IMR-90 (cell line): ENCODE measurements around the gene AVP. TPM values are rescaled to one million over a fixed set of nuclear protein-coding genes. Genes with fewer than 3 reads are reported as not detected.

ENCODE experiments used
- ATAC-seq: fragments of 200-7000 bp; cut with Tn5 transposase; 2 replicates; pipeline ENCODE4 v1.9.1; 2020; ENCODE audit warnings: low read depth, mild to moderate bottlenecking, moderate library complexity
- BruUV-seq: library from RNA; stranded (reverse); fragments of 400-500 nt; replicated peaks from 2 replicates; lab custom pipeline; 2021; lab: Mats Ljungman, UMichigan
- CTCF ChIA-PET: fragments of 300-600 bp; formaldehyde crosslinking; extraction: SDS; loops from one replicate; lab custom pipeline; 2021; ENCODE audit warnings: antibody characterized with exemption; lab: Yijun Ruan, JAX
- POLR2A ChIA-PET: fragments of 300-600 bp; sonication (Branson Sonifier 250); formaldehyde crosslinking; loops from one replicate; lab custom pipeline; 2022; ENCODE audit warnings: antibody characterized with exemption; ENCODE audit not compliant: unreplicated experiment; lab: Charles Lee
- DNase-seq: peaks from one replicate; pipeline ENCODE4 v3.0.0; 2013
- H2AFZ ChIP-seq: replicated peaks from 2 replicates; pipeline ENCODE3; 2013; ENCODE audit warnings: low read length, mild to moderate bottlenecking; ENCODE audit not compliant: poor library complexity
- H2AK5ac ChIP-seq: 2 replicates; pipeline ENCODE4 v1.6.1; 2013; ENCODE audit warnings: low read depth, low read length, inconsistent platforms
- H2AK9ac ChIP-seq: replicated peaks from 2 replicates; pipeline ENCODE3; 2013; ENCODE audit warnings: mild to moderate bottlenecking, low read depth, low read length, moderate library complexity; ENCODE audit not compliant: poor library complexity
- H2BK120ac ChIP-seq: 2 replicates; pipeline ENCODE4 v1.6.1; 2013; ENCODE audit warnings: low read depth, low read length, inconsistent platforms
- H2BK15ac ChIP-seq: 3 replicates; pipeline ENCODE4 v1.6.1; 2013; ENCODE audit warnings: low read depth, low read length, inconsistent platforms
- H2BK20ac ChIP-seq: 2 replicates; pipeline ENCODE4 v1.6.1; 2013; ENCODE audit warnings: low read depth, mild to moderate bottlenecking, inconsistent platforms, low read length, moderate library complexity
- H2BK5ac ChIP-seq: 2 replicates; pipeline ENCODE4 v1.6.1; 2013; ENCODE audit warnings: mild to moderate bottlenecking, low read depth, low read length, inconsistent platforms; ENCODE audit not compliant: poor library complexity, severe bottlenecking
- H3K14ac ChIP-seq: replicated peaks from 2 replicates; pipeline ENCODE4 v1.6.1; 2013; ENCODE audit warnings: low read depth, low read length, inconsistent platforms
- H3K18ac ChIP-seq: 2 replicates; pipeline ENCODE4 v1.6.1; 2013; ENCODE audit warnings: low read depth, low read length, control low read depth
- H3K23ac ChIP-seq: 2 replicates; pipeline ENCODE4 v1.6.1; 2013; ENCODE audit warnings: low read depth, low read length, inconsistent platforms
- H3K27ac ChIP-seq: 2 replicates; pipeline ENCODE4 v1.5.1; 2013; ENCODE audit warnings: mild to moderate bottlenecking, control low read depth, low read length; ENCODE audit not compliant: insufficient read depth
- H3K27me3 ChIP-seq: 2 replicates; pipeline ENCODE4 v1.6.1; 2013; ENCODE audit warnings: low read length; ENCODE audit not compliant: control insufficient read depth, insufficient read depth
- H3K36me3 ChIP-seq: 2 replicates; pipeline ENCODE4 v1.6.1; 2013; ENCODE audit warnings: low read length, mixed read lengths; ENCODE audit not compliant: control insufficient read depth, insufficient read depth
- H3K4ac ChIP-seq: 2 replicates; pipeline ENCODE4 v1.6.1; 2013; ENCODE audit warnings: low read depth, low read length, inconsistent platforms
- H3K4me1 ChIP-seq: 2 replicates; pipeline ENCODE4 v1.6.1; 2013; ENCODE audit warnings: low read length, mixed read lengths; ENCODE audit not compliant: control insufficient read depth, insufficient read depth
- H3K4me2 ChIP-seq: 2 replicates; pipeline ENCODE4 v1.6.1; 2013; ENCODE audit warnings: low read depth, mild to moderate bottlenecking, control low read depth, low read length, moderate library complexity
- H3K4me3 ChIP-seq: 2 replicates; pipeline ENCODE4 v1.5.1; 2013; ENCODE audit warnings: low read depth, mild to moderate bottlenecking, control low read depth, low read length, moderate library complexity; ENCODE audit not compliant: insufficient read depth
- H3K56ac ChIP-seq: 2 replicates; pipeline ENCODE4 v1.6.1; 2013; ENCODE audit warnings: low read length, inconsistent platforms; ENCODE audit not compliant: insufficient read depth; ENCODE audit errors: extremely low read depth
- H3K79me1 ChIP-seq, 2 experiments: 2 replicates each; pipeline ENCODE4 v1.6.1; 2013; ENCODE audit warnings: low read length in 2 of 2, inconsistent platforms in 1 of 2, low read depth in 1 of 2
- H3K9ac ChIP-seq: 2 replicates; pipeline ENCODE4 v1.6.1; 2013; ENCODE audit warnings: low read depth, low read length, control low read depth
- H3K9me1 ChIP-seq: 2 replicates; pipeline ENCODE4 v1.6.1; 2013; ENCODE audit warnings: low read length, inconsistent platforms; ENCODE audit not compliant: insufficient read depth
- H3K9me3 ChIP-seq: 2 replicates; pipeline ENCODE4 v1.6.1; 2013; ENCODE audit warnings: low read length; ENCODE audit not compliant: control insufficient read depth, insufficient read depth
- H4K20me1 ChIP-seq: 2 replicates; pipeline ENCODE4 v1.6.1; 2013; ENCODE audit warnings: low read length, inconsistent platforms; ENCODE audit not compliant: insufficient read depth
- H4K5ac ChIP-seq: 2 replicates; pipeline ENCODE4 v1.6.1; 2013; ENCODE audit warnings: mild to moderate bottlenecking, low read depth, low read length, control low read depth
- H4K8ac ChIP-seq, 2 experiments: 2 replicates each; pipeline ENCODE4 v1.6.1; 2013; ENCODE audit warnings: low read depth in 2 of 2, low read length in 2 of 2, control low read depth in 1 of 2, inconsistent platforms in 1 of 2
- H4K91ac ChIP-seq: 2 replicates; pipeline ENCODE4 v1.6.1; 2013; ENCODE audit warnings: low read depth, low read length, inconsistent platforms; ENCODE audit not compliant: insufficient read depth
- MAFK ChIP-seq: IDR thresholded peaks from 2 replicates; pipeline ENCODE4 v1.6.1; 2012; ENCODE audit warnings: low read depth, low read length, improper control_type of control experiment
- SMC3 ChIP-seq: fragments of 150-350 bp; IDR thresholded peaks from 2 replicates; pipeline ENCODE4 v1.6.1; 2016; ENCODE audit warnings: low read depth, mild to moderate bottlenecking, antibody characterized with exemption, low read length, moderate library complexity
- WGBS, 2 experiments: methylation state at CpG; one replicate each; pipeline versions ENCODE4 v1.1.5 to v1.1.7; 2013; ENCODE audit warnings: missing lambda C conversion rate in 2 of 2; ENCODE audit not compliant: insufficient read length in 1 of 2; ENCODE audit errors: extremely low coverage in 2 of 2; 5-methylcytosine and 5-hydroxymethylcytosine counted together
- dilution Hi-C: fragments of 300-500 bp; cut with HindIII; formaldehyde crosslinking; loops from one replicate; pipeline ENCODE4 v1.14.3; 2018; ENCODE audit warnings: low sequenced_read_pairs; ENCODE audit not compliant: unreplicated experiment
- in situ Hi-C: fragments of 300-500 bp; cut with MboI; formaldehyde crosslinking; loops from 3 replicates; pipeline ENCODE4 v1.14.3; 2019; ENCODE audit warnings: low sequenced_read_pairs, inconsistent platforms, mixed read lengths
- intact Hi-C: fragments of 100-400 bp; cut with micrococcal nuclease; formaldehyde crosslinking; loops from 2 replicates; pipeline ENCODE4 v1.10.0; 2022
- polyA plus RNA-seq, 3 experiments: library from polyadenylated mRNA; depleted of rRNA; stranded (reverse); fragments of >200 nt; gene quantifications; 2 replicates each; pipeline ENCODE4 v1.2.3, GENCODE V29; 2012; ENCODE audit warnings: low replicate concordance in 1 of 3
- total RNA-seq: library from RNA; depleted of rRNA; stranded (reverse); fragments of >200 nt; gene quantifications from 2 replicates; pipeline ENCODE4 v1.2.3, GENCODE V29; 2012

Gene AVP
- total and polyA plus RNA-seq, 2 of the 4 experiments (the other 2 are of a cell fraction), result not detected

DNA sequence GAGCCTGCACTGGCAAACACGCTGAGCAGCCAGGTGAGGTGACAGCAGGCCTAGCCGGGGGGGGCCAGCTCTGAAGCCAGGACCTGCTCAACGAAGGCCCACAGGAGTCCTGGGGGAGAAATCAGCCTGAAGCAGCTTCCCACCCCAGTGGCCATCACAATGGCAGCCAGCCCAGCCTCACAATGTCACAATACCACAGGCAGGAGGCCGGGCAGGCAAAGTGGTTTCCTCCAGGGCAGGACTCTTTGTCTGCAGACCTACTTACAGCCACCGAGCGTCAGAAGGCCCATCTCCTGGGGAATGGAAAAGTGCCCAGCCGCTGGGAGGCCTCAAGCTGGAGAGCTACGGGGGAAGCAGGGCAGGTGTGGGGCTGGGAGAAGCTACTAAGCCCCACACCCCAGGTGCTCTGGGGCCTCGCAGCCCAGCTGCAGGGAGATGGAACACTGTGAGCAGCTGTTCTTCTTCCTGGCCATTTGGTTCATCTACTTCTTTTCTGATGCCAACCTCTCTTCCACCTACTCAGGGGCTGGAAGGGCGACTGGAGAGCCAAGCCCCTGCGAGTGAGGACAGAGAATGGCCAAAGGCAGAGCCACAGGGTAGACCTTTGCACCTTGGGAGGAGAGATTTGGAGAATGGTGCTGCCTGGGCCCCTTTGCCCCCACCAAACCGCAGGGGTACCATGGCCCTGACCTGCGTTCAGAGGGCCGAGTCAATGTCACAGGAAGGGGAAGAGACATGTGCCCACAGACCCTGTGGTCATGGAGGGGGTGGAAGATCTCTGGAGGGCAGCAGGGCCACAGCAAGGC, 22.3 kb upstream of the AVP start (continued):
- TF ChIP-seq MAFK, result no peak

DNA sequence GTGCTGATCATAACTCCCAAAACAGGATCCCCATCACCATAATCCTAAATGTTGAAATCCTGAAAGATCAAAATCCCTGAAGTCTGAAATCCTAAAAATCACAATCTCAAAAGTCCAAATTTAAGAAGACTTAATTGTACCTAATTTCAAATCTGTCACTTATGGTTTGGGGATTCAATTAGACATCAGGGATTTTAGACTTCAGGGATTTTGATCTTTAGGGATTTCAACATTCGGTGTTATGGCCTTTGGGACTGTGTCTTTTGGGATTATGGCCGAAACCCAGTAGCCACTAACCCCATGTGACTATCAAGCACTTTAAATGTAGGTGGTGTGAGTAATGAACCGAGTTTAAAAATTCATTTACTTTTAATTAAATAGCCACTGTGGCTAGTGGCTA, 21.7 kb upstream of the AVP start:
- in situ Hi-C loops, result loop anchor here (5.0 kb wide), 1 partner anchor 49 kb away; no protein-coding TSS in a partner anchor
- dilution Hi-C loops, result no loop called here
- no peak for TF ChIP-seq SMC3

More for the DNA sequence above, 21.7 kb upstream of the AVP start:
- ATAC-seq (no peak), DNase-seq (no peak)
- no peak overlapping the region for H4K5ac ChIP-seq
- H3K4me3 ChIP-seq, result no peak overlapping the region
- H2AK9ac ChIP-seq, result no peak overlapping the region
- H3K14ac ChIP-seq, result no peak overlapping the region
- no peaks in the 10 kb centered on the region for H3K4me1 ChIP-seq
- intact Hi-C loops, result no loop called here
- no peaks in the 10 kb centered on the region for H3K27me3 ChIP-seq
- H3K27ac ChIP-seq, result no peak overlapping the region
- no peak overlapping the region for H2AFZ ChIP-seq
- H3K18ac ChIP-seq, result no peak overlapping the region
- H3K9me1 ChIP-seq, result no peaks in the 10 kb centered on the region
- no peak overlapping the region for H3K23ac ChIP-seq
- BruUV-seq, result no TSS peak
- H3K4ac ChIP-seq, result no peak overlapping the region
- no peak overlapping the region for H3K9ac ChIP-seq
- H3K9me3 ChIP-seq, result no peaks in the 10 kb centered on the region
- H3K79me1 ChIP-seq, result no peaks in the 10 kb centered on the region
- no peak overlapping the region for H2BK15ac ChIP-seq
- WGBS, 2 experiments, result no CpG with 5 or more reads among the region's 3 CpGs
- no peaks in the 10 kb centered on the region for H4K20me1 ChIP-seq
- H3K56ac ChIP-seq, result no peak overlapping the region
- ChIA-PET CTCF (no interaction called here), POLR2A (no interaction called here)
- H3K36me3 ChIP-seq, result peaks cover 16% of the 10 kb centered on the region
- no peak overlapping the region for H2AK5ac ChIP-seq
- no peak overlapping the region for H2BK120ac ChIP-seq
- no peak overlapping the region for H2BK5ac ChIP-seq
- H2BK20ac ChIP-seq, result no peak overlapping the region
- H3K4me2 ChIP-seq, result no peak overlapping the region
- H4K8ac ChIP-seq, result no peak overlapping the region
- H4K91ac ChIP-seq, result no peak overlapping the region
